Epithelial cell of prostate (primary cell): ENCODE measurements around the gene IL6R.
A peak's percentile ranks its signal among the peaks of the same experiment; 100 is the strongest.
"Not testable (repeated sequence)": the region's sequence is repeated elsewhere in the genome, so short reads cannot be mapped to it uniquely, and the experiment has no call there.

ENCODE experiments used
- DNase-seq: peaks from one replicate; pipeline ENCODE4 v3.0.0-alpha.2; 2011; ENCODE audit warnings: low read depth, low spot score
- H3K27ac ChIP-seq: fragments of 450-650 bp; 2 replicates; pipeline ENCODE4 v1.5.1; 2017; ENCODE audit warnings: mild to moderate bottlenecking

The IL6R gene

DNA sequence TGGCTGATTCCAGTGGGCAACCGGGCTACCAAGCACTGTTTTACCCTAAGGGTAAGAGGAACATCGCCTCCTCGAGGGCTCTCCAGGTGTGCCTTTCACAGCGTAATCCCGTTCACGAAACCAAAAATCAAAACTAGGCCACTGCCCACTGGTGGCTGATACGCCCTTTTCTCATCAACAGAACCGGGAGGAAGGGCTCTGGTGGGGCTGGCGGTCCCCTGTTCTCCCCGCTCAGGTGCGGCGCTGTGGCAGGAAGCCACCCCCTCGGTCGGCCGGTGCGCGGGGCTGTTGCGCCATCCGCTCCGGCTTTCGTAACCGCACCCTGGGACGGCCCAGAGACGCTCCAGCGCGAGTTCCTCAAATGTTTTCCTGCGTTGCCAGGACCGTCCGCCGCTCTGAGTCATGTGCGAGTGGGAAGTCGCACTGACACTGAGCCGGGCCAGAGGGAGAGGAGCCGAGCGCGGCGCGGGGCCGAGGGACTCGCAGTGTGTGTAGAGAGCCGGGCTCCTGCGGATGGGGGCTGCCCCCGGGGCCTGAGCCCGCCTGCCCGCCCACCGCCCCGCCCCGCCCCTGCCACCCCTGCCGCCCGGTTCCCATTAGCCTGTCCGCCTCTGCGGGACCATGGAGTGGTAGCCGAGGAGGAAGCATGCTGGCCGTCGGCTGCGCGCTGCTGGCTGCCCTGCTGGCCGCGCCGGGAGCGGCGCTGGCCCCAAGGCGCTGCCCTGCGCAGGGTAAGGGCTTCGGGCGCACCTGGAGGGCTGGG, at the start of gene IL6R:
IL6R (plus strand) TSS at position 360 of the 763 bp plus-strand sequence; CDS start at position 647, 287 bp downstream.
- peak; percentile 79 for DNase-seq
- H3K27ac ChIP-seq = peak within 1 kb of the TSS; percentile 88

- H3K27ac ChIP-seq = no peak overlapping the region
- no peak for DNase-seq
Measured at GRCh38 chr1:154358519-154358918, 46.6 kb upstream of the IL6R start.

DNA sequence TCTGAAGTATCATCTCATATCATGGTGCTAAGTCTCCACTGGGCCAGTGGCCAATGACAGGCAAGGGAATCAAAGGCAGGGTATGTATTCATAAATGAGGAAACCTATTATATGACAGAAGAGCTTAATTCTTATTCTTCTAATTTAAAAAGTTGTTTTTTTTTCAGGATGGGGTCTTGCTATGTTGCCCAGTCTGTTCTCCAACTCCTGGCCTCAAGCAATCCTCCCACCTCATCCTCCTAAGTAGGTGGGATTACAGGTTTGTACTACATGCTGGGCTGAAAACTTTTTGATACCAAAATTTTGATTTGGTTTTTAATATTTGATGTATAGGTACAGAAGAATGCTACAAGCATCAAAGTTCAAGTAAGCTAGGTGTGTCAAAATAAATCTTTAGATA, 44.9 kb upstream of the IL6R start:
- DNase-seq = no peak
- no peak overlapping the region for H3K27ac ChIP-seq

GRCh38 chr1:154360881-154361280, 44.3 kb upstream of the IL6R start:
- DNase-seq, H3K27ac ChIP-seq: not testable (repeated sequence)

GRCh38 chr1:154361357-154361756, 43.8 kb upstream of the IL6R start:
- no peak for DNase-seq
- H3K27ac ChIP-seq = no peak overlapping the region

DNA sequence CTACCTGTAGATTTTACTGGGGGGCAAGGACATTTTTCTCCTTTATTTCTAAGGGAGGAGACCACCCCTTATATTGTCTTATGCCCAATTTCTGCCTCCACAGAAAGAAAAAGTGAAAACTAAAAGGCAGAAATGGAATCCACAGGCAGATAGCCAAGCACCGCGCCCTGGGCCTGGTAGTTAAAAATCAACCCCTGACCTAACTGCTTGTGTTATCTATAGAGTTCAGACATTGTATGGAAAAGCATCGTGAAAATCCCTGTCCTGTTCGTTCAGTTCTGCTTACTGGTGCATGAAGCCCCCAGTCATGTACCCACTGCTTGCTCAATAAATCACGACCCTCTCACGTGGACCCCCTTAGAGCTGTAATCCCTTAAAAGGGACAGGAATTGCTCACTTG, 33.7 kb upstream of the IL6R start:
- DNase-seq = no peak

GRCh38 chr1:154373777-154374357, 31.3 kb upstream of the IL6R start:
- not testable (repeated sequence) for DNase-seq, H3K27ac ChIP-seq

More for the DNA sequence above, 33.7 kb upstream of the IL6R start:
- H3K27ac ChIP-seq = no peak overlapping the region

DNA sequence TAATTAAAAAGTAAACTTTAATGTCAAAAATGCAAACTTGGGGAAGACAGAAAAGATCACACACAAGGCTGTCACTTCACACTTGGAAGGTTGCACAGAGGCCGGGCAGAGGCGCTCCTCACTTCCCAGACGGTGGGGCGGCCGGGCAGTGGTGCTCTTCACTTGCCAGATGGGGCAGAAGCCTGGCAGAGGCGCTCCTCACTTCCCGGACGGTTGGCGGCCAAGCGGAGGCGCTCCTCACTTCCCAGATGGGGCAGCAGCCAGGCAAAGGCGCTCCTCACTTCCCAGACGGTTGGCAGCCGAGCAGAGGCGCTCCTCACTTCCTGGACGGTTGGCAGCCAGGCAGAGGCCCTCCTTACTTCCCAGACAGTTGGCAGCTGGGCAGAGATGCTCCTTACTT, 25.8 kb upstream of the IL6R start:
- no peak overlapping the region for H3K27ac ChIP-seq
- DNase-seq = no peak

DNA sequence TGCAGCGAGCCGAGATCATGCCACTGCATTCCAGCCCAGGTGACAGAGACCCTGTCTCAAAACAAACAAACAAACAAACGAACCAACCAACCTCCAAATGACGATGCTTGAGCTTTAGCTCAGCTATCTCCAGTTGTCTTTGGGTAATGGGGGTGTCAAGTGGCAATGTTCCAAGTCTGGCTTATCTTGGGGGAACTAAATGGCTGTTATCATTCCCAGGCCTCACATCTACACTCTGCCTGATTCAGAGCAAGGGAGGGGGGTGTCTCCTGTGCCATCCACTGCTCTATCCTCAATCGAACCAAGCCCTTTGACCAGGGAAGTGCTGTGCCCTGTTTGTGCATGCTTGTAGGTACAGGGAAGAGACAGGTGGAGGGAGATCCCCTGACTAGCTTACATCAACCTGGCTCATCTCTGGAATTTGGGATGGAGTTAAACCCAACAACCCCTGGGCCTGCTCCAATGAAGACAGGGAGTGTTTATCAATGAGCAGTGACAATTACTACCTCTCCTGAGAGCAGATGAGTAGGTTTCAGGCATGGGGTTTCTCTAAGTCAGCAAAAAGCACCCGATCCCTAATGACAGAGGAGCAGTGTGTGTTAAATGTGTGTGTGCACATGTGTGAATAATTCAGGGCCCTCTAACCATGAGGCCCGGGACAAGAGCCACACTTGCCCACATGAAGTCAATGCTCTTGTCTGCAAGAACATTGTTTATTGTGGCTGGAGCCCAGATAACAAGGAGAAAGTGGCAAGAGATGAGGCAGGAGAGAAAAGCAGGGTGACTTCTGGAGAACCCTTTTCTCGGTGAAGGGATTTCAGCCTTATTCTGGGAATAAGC, 20.3 kb upstream of the IL6R start:
- DNase-seq = no peak
- no peak overlapping the region for H3K27ac ChIP-seq

GRCh38 chr1:154386643-154387352, 18.3 kb upstream of the IL6R start:
- H3K27ac ChIP-seq = no peak overlapping the region
- DNase-seq = no peak

- H3K27ac ChIP-seq = peak overlapping the region; percentile 60
Measured at GRCh38 chr1:154391086-154391770, 13.9 kb upstream of the IL6R start.

GRCh38 chr1:154398141-154398540, 7.0 kb upstream of the IL6R start:
- no peak for DNase-seq
- no peak overlapping the region for H3K27ac ChIP-seq

More at GRCh38 chr1:154391086-154391770, 13.9 kb upstream of the IL6R start:
- DNase-seq = peak; percentile 53

GRCh38 chr1:154398678-154399077, 6.5 kb upstream of the IL6R start:
- no peak overlapping the region for H3K27ac ChIP-seq
- no peak for DNase-seq

DNA sequence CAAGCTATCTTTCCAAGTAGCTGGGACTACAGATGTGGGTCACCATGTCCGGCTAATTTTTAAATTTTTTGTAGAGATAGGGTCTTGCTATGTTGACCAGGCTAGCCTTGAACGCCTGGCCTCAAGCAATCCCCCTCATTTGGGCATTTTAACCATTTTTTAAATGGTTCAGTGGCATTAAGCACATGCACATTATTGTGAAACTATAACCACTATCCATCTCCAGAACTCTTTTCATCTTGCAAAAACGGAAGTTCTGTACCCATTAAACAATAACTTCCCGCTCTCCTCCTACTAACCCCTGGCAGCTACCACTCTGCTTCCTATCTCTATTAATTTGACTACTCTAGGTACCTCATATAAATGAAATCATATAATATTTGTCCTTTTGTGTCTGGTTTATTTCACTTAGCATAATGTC, 4.8 kb upstream of the IL6R start:
- no peak overlapping the region for H3K27ac ChIP-seq
- DNase-seq = no peak

- no peak overlapping the region for H3K27ac ChIP-seq
- no peak for DNase-seq
Measured at GRCh38 chr1:154402409-154402921, 2.7 kb upstream of the IL6R start.

DNA sequence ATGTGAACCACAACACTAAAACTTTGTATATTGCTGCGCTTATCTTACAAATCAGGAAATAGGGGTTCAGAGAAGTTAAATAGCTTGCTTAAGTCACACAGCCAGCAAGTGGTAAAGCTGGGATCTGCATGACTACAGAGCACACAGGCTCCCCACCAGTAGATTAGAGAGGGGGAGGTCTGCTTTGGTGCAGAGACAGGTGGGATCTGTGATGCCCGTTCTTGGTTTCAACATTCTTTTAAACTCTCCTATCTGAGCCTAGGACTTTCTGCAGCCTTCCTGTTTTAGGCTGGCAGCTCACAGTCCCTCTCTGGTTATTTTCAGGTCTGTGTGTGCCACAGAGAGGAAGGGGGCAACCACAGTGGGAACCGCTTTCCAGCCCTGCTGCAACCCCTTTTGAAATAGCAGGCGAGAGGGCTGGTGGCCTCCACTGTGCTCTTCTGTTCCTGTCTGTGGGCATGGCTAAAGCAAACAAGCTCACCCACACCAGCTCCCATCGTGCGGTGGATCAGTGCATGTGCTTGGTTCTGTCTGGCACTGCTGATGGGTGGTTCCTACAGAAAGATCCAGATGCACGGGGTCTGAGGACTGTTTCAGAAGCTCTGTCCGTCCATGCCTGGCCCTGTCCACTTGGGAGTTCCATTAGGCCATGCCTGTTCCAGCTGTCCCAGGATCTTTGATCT, 1.7 kb upstream of the IL6R start:
- H3K27ac ChIP-seq = no peak overlapping the region
- no peak for DNase-seq

DNA sequence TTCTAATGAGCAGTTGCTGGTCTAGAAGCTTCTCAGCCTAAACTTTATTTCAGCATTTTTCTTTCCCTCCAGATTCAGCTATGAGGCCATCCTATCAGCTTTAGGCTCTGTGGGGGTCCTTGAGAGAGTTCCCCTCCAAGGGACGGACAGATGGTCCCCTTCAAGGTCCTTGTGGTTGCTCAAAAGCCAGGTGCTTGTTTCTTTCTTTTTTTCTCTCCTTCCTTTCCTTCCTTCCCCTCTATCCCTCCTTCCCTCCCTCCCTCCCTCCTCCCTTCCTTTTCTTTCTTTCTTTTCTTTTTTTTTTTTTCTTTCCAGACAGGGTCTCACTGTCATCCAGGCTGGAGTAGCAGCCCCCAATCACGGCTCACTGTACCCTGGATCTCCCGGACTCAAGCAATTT, 1.2 kb upstream of the IL6R start:
- no peak overlapping the region for H3K27ac ChIP-seq

GRCh38 chr1:154404511-154404931, 622 bp upstream of the IL6R start:
- H3K27ac ChIP-seq = peak overlapping the region; percentile 88
- no peak for DNase-seq

More for the DNA sequence above, 1.2 kb upstream of the IL6R start:
- no peak for DNase-seq
